HCT116 (cell line): ENCODE measurements around the gene SORCS2. TPM values are rescaled to one million over a fixed set of nuclear protein-coding genes. Genes with fewer than 3 reads are reported as not detected.

Experiments used
- ATAC-seq: fragments of 200-7000 bp; cut with Tn5 transposase; 2 replicates; pipeline ENCODE4 v1.9.1; 2020; ENCODE audit warnings: mild to moderate bottlenecking, moderate library complexity
- BruUV-seq: library from RNA; stranded (reverse); fragments of 400-500 nt; replicated peaks from 2 replicates; lab custom pipeline; 2021; lab: Mats Ljungman, UMichigan
- CTCF ChIA-PET: fragments of 300-600 bp; sonication (Branson Sonifier 250); formaldehyde crosslinking; loops from one replicate; lab custom pipeline; 2021; ENCODE audit warnings: antibody characterized with exemption; lab: Charles Lee
- POLR2A ChIA-PET: fragments of 300-600, 350-600 bp; sonication (Branson Sonifier 250); formaldehyde crosslinking; loops from one replicate; lab custom pipeline; 2021; ENCODE audit warnings: antibody characterized with exemption; lab: Charles Lee
- RAD21 ChIA-PET, 2 experiments: fragments of 300-600 bp; sonication (Branson Sonifier 250); formaldehyde crosslinking; loops; one replicate each; lab custom pipeline; 2023; ENCODE audit warnings: low total read pairs in 2 of 2; ENCODE audit not compliant: uncharacterized antibody in 2 of 2, unreplicated experiment in 2 of 2, low non-redundant PET in 1 of 2; lab: Charles Lee
- DNase-seq: peaks from one replicate; pipeline ENCODE4 v3.0.0-alpha.2; 2010; ENCODE audit warnings: low read depth, low spot score
- H2AFZ ChIP-seq: fragments of 200-600 bp; shearing (Covaris generic), sonication (generic); 2 replicates; pipeline ENCODE4 v1.6.1; 2017; ENCODE audit warnings: low read depth, mixed run types, mixed read lengths, antibody characterized with exemption, low read length; ENCODE audit not compliant: poor library complexity, severe bottlenecking
- H3K27ac ChIP-seq: 2 replicates; pipeline ENCODE4 v1.5.1; 2012; ENCODE audit warnings: low read depth, low read length
- H3K27me3 ChIP-seq: fragments of 200-600 bp; sonication (generic); 2 replicates; pipeline ENCODE4 v1.6.1; 2016; ENCODE audit warnings: mixed run types, low read length, mixed read lengths; ENCODE audit not compliant: insufficient read depth
- H3K36me3 ChIP-seq, 2 experiments: fragments of 200-500 bp in 1 of 2; fragments of 200-600 bp in 1 of 2; sonication (Bioruptor generic) in 1 of 2; sonication (generic) in 1 of 2; 2 replicates each; pipeline versions ENCODE4 v1.5.1 to v1.6.1; 2014 to 2016; ENCODE audit warnings: low read length in 2 of 2, inconsistent platforms in 1 of 2, mixed read lengths in 1 of 2, mixed run types in 1 of 2; ENCODE audit not compliant: insufficient read depth in 2 of 2, control insufficient read depth in 1 of 2
- H3K4me1 ChIP-seq, 2 experiments: fragments of 200-600 bp in 1 of 2; sonication (generic) in 1 of 2; 2 replicates each; pipeline versions ENCODE4 v1.5.1 to v1.6.1; 2012 to 2017; ENCODE audit warnings: low read length in 2 of 2, inconsistent platforms in 1 of 2, mild to moderate bottlenecking in 1 of 2, mixed read lengths in 1 of 2, mixed run types in 1 of 2, moderate library complexity in 1 of 2; ENCODE audit not compliant: insufficient read depth in 2 of 2, control insufficient read depth in 1 of 2
- H3K4me2 ChIP-seq: fragments of 200-600 bp; sonication (generic); 2 replicates; pipeline ENCODE4 v1.6.1; 2017; ENCODE audit warnings: mixed run types, low read length, mixed read lengths
- H3K4me3 ChIP-seq, 2 experiments: fragments of 200-600 bp in 1 of 2; sonication (generic) in 1 of 2; replicated peaks in 1 of 2; 2 replicates each; pipeline ENCODE4 v1.5.1; 2011 to 2016; ENCODE audit warnings: low read length in 2 of 2, control low read depth in 1 of 2, low read depth in 1 of 2, mild to moderate bottlenecking in 1 of 2, mixed read lengths in 1 of 2, mixed run types in 1 of 2
- H3K79me2 ChIP-seq: fragments of 200-600 bp; sonication (generic); 2 replicates; pipeline ENCODE4 v1.6.1; 2017; ENCODE audit warnings: mild to moderate bottlenecking, mixed run types, low read length, moderate library complexity, mixed read lengths; ENCODE audit not compliant: insufficient read depth
- H3K9ac ChIP-seq: fragments of 200-600 bp; sonication (generic); 2 replicates; pipeline ENCODE4 v1.6.1; 2016; ENCODE audit warnings: low read length, mixed read lengths
- H3K9me2 ChIP-seq: fragments of 200-600 bp; sonication (generic), shearing (Covaris generic); 2 replicates; pipeline ENCODE4 v1.6.1; 2017; ENCODE audit warnings: mixed run types, mild to moderate bottlenecking, moderate library complexity; ENCODE audit not compliant: insufficient read depth
- H3K9me3 ChIP-seq, 2 experiments: fragments of 200-500 bp in 1 of 2; fragments of 200-600 bp in 1 of 2; sonication (Bioruptor generic) in 1 of 2; sonication (generic) in 1 of 2; 2 replicates each; pipeline ENCODE4 v1.6.1; 2014 to 2017; ENCODE audit warnings: low read length in 2 of 2, mixed read lengths in 2 of 2, inconsistent platforms in 1 of 2, low read depth in 1 of 2, mild to moderate bottlenecking in 1 of 2, mixed run types in 1 of 2, moderate library complexity in 1 of 2; ENCODE audit not compliant: control insufficient read depth in 1 of 2, insufficient read depth in 1 of 2
- H4K20me1 ChIP-seq: fragments of 200-600 bp; sonication (generic), shearing (Covaris generic); 2 replicates; pipeline ENCODE4 v1.6.1; 2017; ENCODE audit warnings: mixed run types, mild to moderate bottlenecking, moderate library complexity; ENCODE audit not compliant: insufficient read depth
- CEBPB ChIP-seq: IDR thresholded peaks from 2 replicates; pipeline ENCODE4 v1.6.1; 2012; ENCODE audit warnings: low read depth
- POLR2AphosphoS5 ChIP-seq: IDR thresholded peaks from 2 replicates; pipeline ENCODE4 v1.6.1; 2011; ENCODE audit warnings: mild to moderate bottlenecking, low read depth, low read length, moderate library complexity
- SIN3A ChIP-seq: IDR thresholded peaks from 2 replicates; pipeline ENCODE4 v1.6.1; 2012; ENCODE audit warnings: low read depth
- ZFX ChIP-seq: fragments of 450-650 bp; IDR thresholded peaks from 2 replicates; pipeline ENCODE4 v1.6.1; 2017
- intact Hi-C: fragments of 100-400 bp; cut with micrococcal nuclease; formaldehyde crosslinking; loops from 2 replicates; pipeline ENCODE4 v1.10.0; 2022
- total RNA-seq: library from RNA; stranded (reverse); gene quantifications from one replicate; pipeline ENCODE4 v1.2.1, GENCODE V29; 2021; ENCODE audit not compliant: unreplicated experiment

The SORCS2 gene
- total RNA-seq, 1 experiment from 2014 or later: 0.37 TPM

DNA sequence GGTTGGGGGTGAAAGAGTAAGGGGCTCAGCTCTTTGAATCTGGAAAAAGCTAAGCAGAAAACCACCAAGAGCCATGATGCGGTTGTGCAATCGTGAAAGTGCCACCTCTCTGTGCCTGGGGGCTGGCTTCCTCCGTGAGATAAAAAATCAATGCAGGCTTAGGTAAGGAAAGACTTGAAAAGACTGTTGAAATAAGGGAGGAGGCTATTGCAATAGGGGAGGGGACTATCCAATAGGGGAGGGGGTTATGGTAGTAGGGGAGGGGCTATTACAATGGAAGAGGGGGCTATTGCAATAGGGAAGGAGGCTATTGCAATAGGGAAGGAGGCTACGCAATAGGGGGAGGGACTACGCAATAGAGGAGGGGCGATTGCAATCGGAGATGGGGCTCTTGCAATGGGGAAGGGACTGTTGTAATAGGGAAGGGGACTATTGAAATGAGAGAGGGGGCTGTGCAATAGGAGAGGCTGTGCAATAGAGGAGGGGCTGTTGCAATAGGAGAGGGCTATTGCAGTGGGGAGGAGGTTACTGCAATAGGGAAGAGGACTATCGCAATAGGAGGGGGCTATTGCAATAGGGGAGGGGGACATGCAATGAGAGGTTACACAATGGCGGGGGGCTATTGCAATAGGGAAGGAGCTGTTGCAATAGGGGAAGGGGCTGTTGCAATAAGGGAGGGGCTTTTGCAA is 404.7 kb downstream of the SORCS2 start:
- CTCF ChIA-PET: interaction anchor here (0.7 to 0.8 kb wide), 2 partner anchors 32 to 391 kb away, joined by 3 read pairs; no protein-coding TSS in a partner anchor

DNA sequence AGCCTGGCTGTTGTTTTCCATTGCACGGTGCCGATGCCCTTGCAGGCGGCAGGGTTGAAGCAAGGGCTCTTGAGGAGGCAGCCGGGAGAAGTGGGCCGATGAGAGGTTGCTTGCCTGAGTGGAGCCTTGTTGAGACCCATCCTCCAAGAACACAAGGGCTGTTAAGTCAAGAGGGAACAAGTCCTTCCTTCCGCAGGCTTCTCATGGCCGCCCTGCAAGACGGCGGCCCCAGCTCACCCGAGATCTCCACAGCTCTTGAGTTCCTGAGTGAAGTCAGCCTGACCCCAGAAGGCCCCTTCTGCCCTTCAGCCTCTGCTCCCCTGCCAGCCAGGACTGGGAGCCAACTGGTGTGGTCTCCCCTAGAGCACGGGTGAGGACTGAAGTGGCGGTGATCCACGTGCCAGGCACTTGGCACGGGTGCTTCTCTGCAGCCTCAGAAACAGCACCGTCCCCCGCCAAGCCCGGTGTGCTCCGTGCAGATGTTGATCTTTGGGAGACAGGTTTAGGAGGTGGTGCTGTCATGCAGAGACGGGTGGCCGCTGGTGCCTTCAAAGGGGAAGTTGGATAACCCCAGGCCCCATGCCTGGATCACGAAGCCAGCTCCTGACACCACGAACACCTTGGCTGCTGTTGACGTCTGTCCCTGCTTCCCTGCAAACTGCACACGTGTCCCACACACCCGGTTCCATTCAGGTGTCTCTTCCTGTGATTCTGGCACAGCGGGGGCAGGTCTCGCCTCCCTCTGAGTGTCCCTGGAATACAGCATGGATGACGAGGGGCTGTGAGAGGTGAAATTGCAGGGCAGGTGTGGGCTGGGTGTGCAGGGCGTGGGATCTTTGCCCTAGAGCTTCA is 406.8 kb downstream of the SORCS2 start:
- no peak for ATAC-seq
- CTCF ChIA-PET: no interaction called here
- H3K9me2 ChIP-seq: no peaks in the 10 kb centered on the region
- no peak overlapping the region for H3K9ac ChIP-seq
- H3K27ac ChIP-seq: no peak overlapping the region
- H4K20me1 ChIP-seq: no peaks in the 10 kb centered on the region
- TF ChIP-seq ZFX (no peak), POLR2AphosphoS5 (no peak)
- TF ChIP-seq, all 23 proteins: peak for 0
- no peaks in the 10 kb centered on the region for H3K9me3 ChIP-seq
- H3K27me3 ChIP-seq: peaks cover 28% of the 10 kb centered on the region
- BruUV-seq: no TSS peak
- intact Hi-C loops: no loop called here
- H3K36me3 ChIP-seq: no peaks in the 10 kb centered on the region
- DNase-seq: no peak
- no peak overlapping the region for H3K4me2 ChIP-seq
- peaks cover 3 to 9% of the 10 kb centered on the region in 2 experiments; a peak in 2 of 4 replicates for H3K4me1 ChIP-seq
- H3K4me3 ChIP-seq: no peak overlapping the region
- ChIA-PET RAD21 (no interaction called here), POLR2A (no interaction called here)
- no peaks in the 10 kb centered on the region for H3K79me2 ChIP-seq
- no peak overlapping the region for H2AFZ ChIP-seq

More for the DNA sequence above, 404.7 kb downstream of the SORCS2 start:
- no peak overlapping the region for H2AFZ ChIP-seq
- no peak overlapping the region for H3K4me2 ChIP-seq
- H3K9me2 ChIP-seq: no peaks in the 10 kb centered on the region
- RAD21 ChIA-PET: no interaction called here
- H3K79me2 ChIP-seq: no peaks in the 10 kb centered on the region
- H3K36me3 ChIP-seq: no peaks in the 10 kb centered on the region
- ATAC-seq (no peak), DNase-seq (no peak)
- H4K20me1 ChIP-seq: no peaks in the 10 kb centered on the region
- no peak overlapping the region for H3K9ac ChIP-seq
- intact Hi-C loops: no loop called here
- no peak overlapping the region for H3K27ac ChIP-seq
- no peak overlapping the region for H3K4me3 ChIP-seq
- POLR2A ChIA-PET: no interaction called here
- TF ChIP-seq ZFX: no peak
- TF ChIP-seq SIN3A: no peak
- no peak for TF ChIP-seq CEBPB
- TF ChIP-seq, all 23 proteins: peak for 0
- Histone ChIP-seq H3K4me1 (peaks cover 0 to 4% of the 10 kb centered on the region in 2 experiments; a peak in 1 of 4 replicates), H3K9me3 (no peaks in the 10 kb centered on the region), H3K27me3 (peaks cover 32% of the 10 kb centered on the region)
- BruUV-seq: no TSS peak
